NCI-H187 (cell line): Measurements from ENCODE around the gene LY9.

Experiments
- DNase-seq, 2 experiments: peaks; one replicate each; lab custom pipeline; 2025; lab: John Stamatoyannopoulos, UW

Gene LY9

GRCh38 chr1:160795951-160796383, at the start of gene LY9:
LY9 (plus strand) TSS chr1:160796174; CDS start chr1:160796188, 14 bp downstream.
- DNase-seq: no peak

- no peak for DNase-seq
These were observed 49.0 kb upstream of the LY9 start for GRCh38 chr1:160746836-160747500.

GRCh38 chr1:160747717-160748116, 48.3 kb upstream of the LY9 start:
- no peak for DNase-seq

- DNase-seq: no peak
These were observed 47.6 kb upstream of the LY9 start for GRCh38 chr1:160748181-160748877.

- DNase-seq: no peak
These were observed 47.1 kb upstream of the LY9 start for GRCh38 chr1:160748878-160749269.

- no peak for DNase-seq
These were observed 45.4 kb upstream of the LY9 start for GRCh38 chr1:160750608-160751007.

- no peak for DNase-seq
These were observed 43.6 kb upstream of the LY9 start for GRCh38 chr1:160752406-160752805.

GRCh38 chr1:160752924-160753323, 43.0 kb upstream of the LY9 start:
- no peak for DNase-seq

GRCh38 chr1:160753594-160753993, 42.4 kb upstream of the LY9 start:
- no peak for DNase-seq

GRCh38 chr1:160755461-160755860, 40.5 kb upstream of the LY9 start:
- DNase-seq: no peak

- DNase-seq: no peak
These were observed 39.8 kb upstream of the LY9 start for GRCh38 chr1:160755911-160756848.

GRCh38 chr1:160756849-160757201, 39.1 kb upstream of the LY9 start:
- DNase-seq: no peak

GRCh38 chr1:160758521-160758920, 37.5 kb upstream of the LY9 start:
- DNase-seq: no peak

- no peak for DNase-seq
These were observed 36.2 kb upstream of the LY9 start for GRCh38 chr1:160759740-160760139.

- no peak for DNase-seq
These were observed 34.9 kb upstream of the LY9 start for GRCh38 chr1:160761046-160761445.

GRCh38 chr1:160761886-160762285, 34.1 kb upstream of the LY9 start:
- DNase-seq: no peak

- no peak for DNase-seq
These were observed 32.0 kb upstream of the LY9 start for GRCh38 chr1:160763993-160764392.

- DNase-seq: no peak
These were observed 28.3 kb upstream of the LY9 start for GRCh38 chr1:160767395-160768294.

- DNase-seq: no peak
These were observed 27.7 kb upstream of the LY9 start for GRCh38 chr1:160768295-160768657.

GRCh38 chr1:160772331-160772730, 23.6 kb upstream of the LY9 start:
- no peak for DNase-seq

GRCh38 chr1:160773093-160773492, 22.9 kb upstream of the LY9 start:
- DNase-seq: no peak
